HUES6 (cell line): ENCODE measurements around the gene COPS8.

Experiments
- H3K27ac ChIP-seq: 2 replicates; pipeline ENCODE4 v1.7.0; 2013; ENCODE audit warnings: low read depth, mild to moderate bottlenecking, low read length, inconsistent platforms
- H3K27me3 ChIP-seq: 2 replicates; pipeline ENCODE4 v1.6.1; 2013; ENCODE audit warnings: low read length; ENCODE audit not compliant: control insufficient read depth, insufficient read depth
- H3K36me3 ChIP-seq: 2 replicates; pipeline ENCODE4 v1.6.1; 2013; ENCODE audit warnings: low read length; ENCODE audit not compliant: control insufficient read depth, insufficient read depth
- H3K4me1 ChIP-seq: 2 replicates; pipeline ENCODE4 v1.6.1; 2013; ENCODE audit warnings: low read length; ENCODE audit not compliant: control insufficient read depth, insufficient read depth
- H3K4me3 ChIP-seq: 2 replicates; pipeline ENCODE4 v1.5.1; 2013; ENCODE audit warnings: low read depth, low read length
- H3K9ac ChIP-seq: one replicate; pipeline ENCODE4 v1.6.1; 2013; ENCODE audit warnings: mild to moderate bottlenecking, low read length
- H3K9me3 ChIP-seq: 2 replicates; pipeline ENCODE4 v1.6.1; 2013; ENCODE audit warnings: low read depth, low read length; ENCODE audit not compliant: control insufficient read depth, insufficient read depth

COPS8 gene

DNA sequence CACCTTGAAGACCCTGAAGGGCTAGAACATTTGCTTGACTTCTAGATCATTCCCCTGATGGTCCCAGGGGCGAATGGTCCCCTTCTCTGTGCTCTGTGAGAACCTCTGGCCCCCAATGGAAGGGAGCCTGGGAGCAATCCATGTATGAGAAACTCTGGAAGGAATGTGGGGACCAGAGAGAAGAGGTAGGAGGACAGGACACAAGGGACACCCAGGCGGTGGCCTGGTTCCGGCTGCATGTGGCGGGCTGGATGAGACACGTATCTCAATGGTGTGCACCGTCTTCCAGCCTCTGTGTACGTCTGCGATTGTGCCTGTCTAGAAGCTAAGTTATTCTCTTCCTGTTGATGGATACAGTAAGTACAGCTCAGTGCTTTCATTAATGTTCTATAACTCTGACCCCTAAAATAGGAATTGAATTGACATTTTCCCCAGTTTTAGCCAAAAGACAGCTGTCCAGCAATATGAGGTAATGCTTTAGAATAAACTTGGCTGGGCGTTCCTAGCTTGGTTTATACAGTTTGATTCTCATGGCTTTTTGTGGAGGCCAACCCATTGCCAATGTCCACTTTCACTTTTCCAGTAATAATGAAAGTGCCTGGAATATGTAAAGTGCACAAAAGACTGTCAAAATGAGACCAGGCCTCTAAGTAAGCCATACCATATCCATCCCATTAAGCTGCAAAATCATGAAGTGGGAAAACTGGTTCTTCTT, 30.1 kb upstream of the COPS8 start:
- Histone ChIP-seq H3K4me3 (no peak overlapping the region), H3K27me3 (no peaks in the 10 kb centered on the region), H3K9ac (no peak overlapping the region), H3K9me3 (no peaks in the 10 kb centered on the region), H3K4me1 (peaks cover 5% of the 10 kb centered on the region; the same call in 1 of the 2 replicates), H3K36me3 (no peaks in the 10 kb centered on the region), H3K27ac (no peak overlapping the region)

DNA sequence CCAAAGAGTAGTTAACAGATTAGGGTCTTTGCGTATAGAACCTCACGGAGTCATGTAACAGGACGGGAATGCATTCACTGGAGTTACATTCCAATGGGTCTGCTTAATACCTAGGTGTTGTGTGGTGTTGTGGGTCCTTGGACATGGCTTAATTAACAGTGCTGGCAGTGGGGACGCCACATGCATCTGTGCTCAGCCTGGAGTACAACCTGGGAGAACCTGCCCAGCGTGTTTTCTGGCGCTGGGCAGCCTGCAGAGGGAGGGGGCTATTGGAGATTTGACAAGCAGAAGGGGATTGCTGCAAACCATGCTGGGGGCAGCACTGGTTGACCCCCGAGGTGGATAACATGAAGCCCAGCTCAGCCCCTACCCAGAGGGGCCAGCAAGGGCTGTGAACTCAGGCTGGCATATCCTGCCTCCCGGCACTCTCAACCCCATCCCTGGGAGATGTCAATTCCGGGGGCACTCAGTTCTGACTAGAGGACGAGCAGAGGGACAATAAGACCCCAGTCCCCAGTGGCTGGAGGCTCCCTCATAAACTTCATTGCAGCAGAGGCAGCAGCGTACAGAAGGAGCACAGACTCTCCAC, 29.3 kb upstream of the COPS8 start:
- Histone ChIP-seq H3K4me3 (no peak overlapping the region), H3K36me3 (no peaks in the 10 kb centered on the region), H3K27me3 (no peaks in the 10 kb centered on the region), H3K4me1 (peaks cover 6% of the 10 kb centered on the region; the same call in 1 of the 2 replicates), H3K9ac (no peak overlapping the region), H3K27ac (no peak overlapping the region), H3K9me3 (no peaks in the 10 kb centered on the region)

DNA sequence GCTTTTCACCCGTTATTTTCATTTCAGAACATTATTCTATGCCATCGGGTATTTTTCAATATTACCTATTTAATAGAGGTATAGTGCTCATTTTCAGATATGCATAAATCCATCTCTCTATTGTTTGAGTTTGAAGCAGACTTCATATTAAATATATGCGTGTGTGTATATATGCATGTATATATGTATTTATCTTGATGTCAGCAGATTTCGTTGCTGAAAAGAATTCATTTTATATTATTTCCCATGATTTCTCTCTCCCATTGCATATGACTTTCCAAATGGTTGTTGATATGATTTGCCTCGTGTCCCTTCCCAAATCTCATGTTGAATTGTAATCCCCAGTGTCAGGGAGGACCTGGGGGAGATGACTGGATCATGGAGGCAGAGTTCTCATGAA, 28.6 kb upstream of the COPS8 start:
- no peaks in the 10 kb centered on the region for H3K9me3 ChIP-seq
- H3K36me3 ChIP-seq: no peaks in the 10 kb centered on the region
- H3K4me3 ChIP-seq: no peak overlapping the region
- H3K4me1 ChIP-seq: peaks cover 6% of the 10 kb centered on the region; the same call in 1 of the 2 replicates
- H3K27ac ChIP-seq: no peak overlapping the region
- H3K27me3 ChIP-seq: no peaks in the 10 kb centered on the region
- no peak overlapping the region for H3K9ac ChIP-seq

- H3K36me3 ChIP-seq: no peaks in the 10 kb centered on the region
- H3K27ac ChIP-seq: no peak overlapping the region
- no peaks in the 10 kb centered on the region for H3K9me3 ChIP-seq
- peaks cover 9% of the 10 kb centered on the region; the same call in 1 of the 2 replicates for H3K4me1 ChIP-seq
- H3K9ac ChIP-seq: no peak overlapping the region
- no peaks in the 10 kb centered on the region for H3K27me3 ChIP-seq
- H3K4me3 ChIP-seq: no peak overlapping the region
These were observed 27.8 kb upstream of the COPS8 start for GRCh38 chr2:237057893-237058300.

GRCh38 chr2:237058423-237058822, 27.3 kb upstream of the COPS8 start:
- Histone ChIP-seq H3K4me1 (peaks cover 9% of the 10 kb centered on the region; the same call in 1 of the 2 replicates), H3K36me3 (no peaks in the 10 kb centered on the region), H3K27ac (no peak overlapping the region), H3K4me3 (no peak overlapping the region), H3K9ac (no peak overlapping the region), H3K27me3 (no peaks in the 10 kb centered on the region), H3K9me3 (no peaks in the 10 kb centered on the region)

- no peaks in the 10 kb centered on the region for H3K27me3 ChIP-seq
These were observed 26.4 kb upstream of the COPS8 start for GRCh38 chr2:237059155-237059875.

DNA sequence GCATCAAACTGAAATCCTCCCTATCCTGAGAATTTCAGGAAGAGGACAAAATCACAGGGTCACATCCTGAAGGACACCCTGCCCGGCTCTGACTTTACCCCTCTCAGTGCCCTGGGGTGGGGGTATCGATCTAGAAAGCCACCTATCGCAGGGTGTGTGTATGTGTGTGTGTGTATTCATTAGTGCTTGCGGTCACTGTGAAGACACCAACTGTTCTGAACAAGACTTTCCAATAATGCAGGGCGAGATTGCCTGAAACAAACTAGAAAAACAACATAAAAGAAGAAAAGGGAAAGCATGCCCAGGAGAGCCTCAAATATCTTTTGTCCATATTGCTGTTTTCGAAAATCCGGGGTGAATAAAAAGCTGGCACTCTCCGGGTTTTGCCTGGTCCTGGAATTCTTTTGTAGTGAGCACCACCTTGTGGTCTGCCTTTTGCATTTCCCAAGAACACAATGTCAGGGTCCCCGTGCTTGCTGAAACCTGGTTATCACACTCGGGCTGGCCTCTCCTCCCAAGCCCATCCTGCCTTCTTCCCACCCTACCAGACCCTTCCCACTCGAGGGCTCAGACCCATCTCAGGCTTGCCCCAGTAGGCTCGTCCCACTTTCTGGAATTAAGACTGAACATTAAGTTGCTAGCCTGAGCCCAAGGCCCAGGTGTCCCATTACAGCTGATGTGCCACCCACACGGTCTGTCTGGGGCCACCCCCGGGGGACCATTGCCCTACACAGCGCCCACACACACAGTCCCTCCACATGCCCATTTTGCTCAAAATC, 25.0 kb upstream of the COPS8 start:
- H3K27me3 ChIP-seq: no peaks in the 10 kb centered on the region
- H3K9ac ChIP-seq: no peak overlapping the region
- H3K4me3 ChIP-seq: no peak overlapping the region
- H3K9me3 ChIP-seq: no peaks in the 10 kb centered on the region
- H3K36me3 ChIP-seq: no peaks in the 10 kb centered on the region
- no peak overlapping the region for H3K27ac ChIP-seq
- peaks cover 9% of the 10 kb centered on the region; the same call in 1 of the 2 replicates for H3K4me1 ChIP-seq

More at GRCh38 chr2:237059155-237059875, 26.4 kb upstream of the COPS8 start:
- no peaks in the 10 kb centered on the region for H3K9me3 ChIP-seq
- no peaks in the 10 kb centered on the region for H3K36me3 ChIP-seq
- H3K9ac ChIP-seq: no peak overlapping the region
- H3K4me1 ChIP-seq: peaks cover 9% of the 10 kb centered on the region; the same call in 1 of the 2 replicates
- no peak overlapping the region for H3K27ac ChIP-seq
- H3K4me3 ChIP-seq: no peak overlapping the region

- Histone ChIP-seq H3K27me3 (no peaks in the 10 kb centered on the region), H3K36me3 (no peaks in the 10 kb centered on the region), H3K9me3 (no peaks in the 10 kb centered on the region), H3K27ac (no peak overlapping the region), H3K9ac (no peak overlapping the region), H3K4me3 (no peak overlapping the region), H3K4me1 (peaks cover 9% of the 10 kb centered on the region; the same call in 1 of the 2 replicates)
These were observed 24.3 kb upstream of the COPS8 start for GRCh38 chr2:237061356-237061755.

DNA sequence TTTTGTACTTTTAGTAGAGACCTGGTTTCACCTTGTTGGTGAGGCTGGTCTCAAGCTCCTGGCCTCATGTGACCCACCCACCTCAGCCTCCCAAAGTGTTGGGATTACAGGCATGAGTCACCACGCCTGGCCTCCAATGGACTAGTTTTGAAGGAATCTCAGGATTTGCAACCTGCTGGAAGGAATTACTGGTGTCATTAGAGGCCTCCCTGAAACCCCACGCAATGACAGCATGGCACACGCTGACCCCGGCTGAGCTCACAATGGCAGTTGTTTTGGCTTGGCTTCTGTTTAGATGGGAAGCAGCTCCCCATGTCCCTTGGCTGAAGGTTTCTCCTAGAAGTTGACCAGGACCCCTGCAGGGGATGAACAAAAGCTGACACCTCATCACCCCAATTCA, 23.1 kb upstream of the COPS8 start:
- Histone ChIP-seq H3K27me3 (no peaks in the 10 kb centered on the region), H3K27ac (no peak overlapping the region), H3K9ac (no peak overlapping the region), H3K4me3 (no peak overlapping the region), H3K9me3 (no peaks in the 10 kb centered on the region), H3K4me1 (peaks cover 9% of the 10 kb centered on the region; the same call in 1 of the 2 replicates), H3K36me3 (no peaks in the 10 kb centered on the region)

DNA sequence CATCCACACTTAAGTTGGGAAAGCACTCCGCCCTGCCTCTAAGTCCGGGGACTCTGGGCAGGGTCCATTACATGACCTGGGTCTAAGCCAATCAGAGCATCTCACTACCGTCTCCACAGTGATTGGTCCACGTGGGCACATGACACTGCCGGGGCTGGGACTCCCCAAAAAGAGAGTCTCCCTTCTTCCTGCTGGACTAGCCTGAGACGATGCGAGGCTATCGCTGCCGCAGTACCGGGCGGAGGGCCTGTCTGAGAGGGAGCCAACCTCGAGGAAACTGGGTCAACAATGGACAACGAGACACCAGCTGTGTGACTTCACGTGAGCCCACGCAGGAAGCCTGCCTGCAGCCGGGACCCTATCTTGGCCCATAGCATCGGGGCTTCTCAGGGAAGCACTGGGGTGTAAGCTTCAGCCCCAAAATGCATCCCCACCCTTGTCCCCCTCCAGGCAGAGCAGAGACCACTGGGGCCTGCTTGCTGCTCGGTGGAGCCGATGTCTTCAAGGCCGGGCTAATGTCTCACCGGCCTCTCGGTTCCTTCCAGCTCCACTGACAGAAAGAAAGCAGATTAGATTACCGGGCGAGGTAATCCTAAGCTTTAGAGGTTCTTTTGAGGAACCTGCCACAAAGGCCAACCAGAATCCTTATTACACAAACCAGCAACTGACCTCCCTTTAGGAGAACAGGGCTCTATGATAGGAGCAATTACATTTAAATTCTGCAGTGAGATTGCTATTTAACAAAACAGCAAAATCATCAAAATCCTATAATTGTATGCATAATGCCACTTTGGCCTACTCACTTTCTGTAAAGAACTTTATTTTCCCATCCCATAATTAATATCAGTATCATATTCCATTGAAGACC, 21.3 kb upstream of the COPS8 start:
- no peaks in the 10 kb centered on the region for H3K9me3 ChIP-seq
- no peaks in the 10 kb centered on the region for H3K36me3 ChIP-seq
- peaks cover 9% of the 10 kb centered on the region; the same call in 1 of the 2 replicates for H3K4me1 ChIP-seq
- no peak overlapping the region for H3K4me3 ChIP-seq
- no peak overlapping the region for H3K27ac ChIP-seq
- no peaks in the 10 kb centered on the region for H3K27me3 ChIP-seq
- no peak overlapping the region for H3K9ac ChIP-seq
